Motor neuron (in vitro differentiated cells): ENCODE data around the gene KCNT2. TPM values are rescaled to one million over a fixed set of nuclear protein-coding genes. Genes with fewer than 3 reads are reported as not detected.

ENCODE experiments used
- ATAC-seq, 8 experiments: fragments of 200-7000 bp; cut with Tn5 transposase; replicated peaks in 6 of 8; 2 replicates each; pipeline ENCODE4 v1.8.0; 2021; ENCODE audit warnings: mild to moderate bottlenecking in 8 of 8, moderate library complexity in 8 of 8
- H3K27ac ChIP-seq, 2 donors: fragments of 250-450 bp; sonication (Bioruptor Pico); 2 replicates each; pipeline ENCODE4 v1.9.0; 2021; ENCODE audit warnings: antibody characterized with exemption in 2 of 2, mild to moderate bottlenecking in 2 of 2, moderate library complexity in 1 of 2
- H3K4me1 ChIP-seq, 2 donors: fragments of 250-450 bp; sonication (Bioruptor Pico); replicated peaks in 1 of 2; 2 replicates each; pipeline ENCODE4 v1.6.1; 2021; ENCODE audit warnings: antibody characterized with exemption in 2 of 2, mild to moderate bottlenecking in 2 of 2, moderate library complexity in 1 of 2
- H3K4me3 ChIP-seq, 5 donors: fragments of 250-450 bp; sonication (Bioruptor Pico); 2 replicates each; pipeline ENCODE4 v1.9.0; 2021; ENCODE audit warnings: antibody characterized with exemption in 5 of 5, mild to moderate bottlenecking in 5 of 5, moderate library complexity in 4 of 5
- WGBS, 10 experiments: fragments of 450-650 bp; shearing (Covaris generic); methylation state at CpG; one replicate each; pipeline ENCODE4 v1.0.0; 2022; 5-methylcytosine and 5-hydroxymethylcytosine counted together
- in situ Hi-C, 9 experiments: fragments of 400-800 bp; cut with MboI; loops; one replicate each; pipeline ENCODE4 v1.15.0; 2021; ENCODE audit warnings: low sequenced_read_pairs in 9 of 9, low pct_unique_long_range_greater_than_20kb in 2 of 9; ENCODE audit not compliant: unreplicated experiment in 9 of 9
- total RNA-seq, 8 experiments: library from RNA; unstranded; fragments of 300-600 nt; gene quantifications; 2 replicates each; pipeline versions ENCODE4 v1.2.3 to v1.2.4, GENCODE V29; 2022

Gene KCNT2
- total RNA-seq, 8 experiments from 2014 or later = 0.24 to 33.5 (median 13.2) TPM

DNA sequence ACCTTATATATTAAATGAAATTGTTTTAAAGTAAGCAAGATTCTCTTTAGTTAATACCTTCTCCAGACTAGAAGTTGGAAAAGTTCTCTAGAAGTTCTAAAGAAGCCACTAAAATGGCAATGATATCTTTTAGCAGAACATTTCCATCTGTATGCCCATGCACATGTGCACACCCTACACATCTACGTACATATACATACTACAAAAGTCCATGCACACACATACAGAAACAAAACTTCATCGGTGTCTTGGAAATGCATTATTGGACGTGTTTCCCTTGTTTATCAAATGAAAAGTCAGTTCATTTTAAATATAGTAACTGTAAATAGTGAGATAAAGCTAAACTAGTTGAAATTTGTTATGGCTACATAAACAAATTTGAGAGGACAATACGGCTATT, 114.4 kb downstream of the KCNT2 start:
- H3K27ac ChIP-seq = no peak overlapping the region
- WGBS, 10 experiments = 54 to 94% (median 88%) methylated on average over 3 to 4 of the region's 4 CpGs
- ATAC-seq = no peak
- peaks cover 0 to 5% of the 10 kb centered on the region in 2 donors for H3K4me1 ChIP-seq
- in situ Hi-C loops = no loop called here
- no peak overlapping the region for H3K4me3 ChIP-seq

DNA sequence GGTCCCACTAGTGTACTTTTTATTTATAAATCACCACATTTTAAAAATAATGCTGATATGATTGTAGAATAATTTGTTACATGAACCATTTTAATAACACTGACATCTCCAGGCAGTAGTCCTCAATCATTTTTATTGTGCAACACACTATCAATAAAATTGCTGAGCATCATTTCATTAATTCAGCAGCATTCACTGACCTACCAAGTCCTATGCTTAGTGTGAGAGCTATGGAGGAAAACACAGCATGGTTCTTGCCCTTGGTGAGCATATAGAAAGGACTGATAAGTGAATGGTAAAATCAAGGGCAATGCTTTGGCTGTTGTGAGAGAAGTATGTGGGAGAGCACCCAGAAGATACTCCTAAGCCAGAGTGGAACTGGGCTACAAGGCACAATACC, 119.7 kb downstream of the KCNT2 start:
- Histone ChIP-seq H3K4me3 (no peak overlapping the region), H3K27ac (no peak overlapping the region), H3K4me1 (peaks cover 0 to 10% of the 10 kb centered on the region in 2 donors)
- in situ Hi-C loops = no loop called here
- ATAC-seq = peak in 5 of 8 experiments; percentile 19 to 80 (median 74)

DNA sequence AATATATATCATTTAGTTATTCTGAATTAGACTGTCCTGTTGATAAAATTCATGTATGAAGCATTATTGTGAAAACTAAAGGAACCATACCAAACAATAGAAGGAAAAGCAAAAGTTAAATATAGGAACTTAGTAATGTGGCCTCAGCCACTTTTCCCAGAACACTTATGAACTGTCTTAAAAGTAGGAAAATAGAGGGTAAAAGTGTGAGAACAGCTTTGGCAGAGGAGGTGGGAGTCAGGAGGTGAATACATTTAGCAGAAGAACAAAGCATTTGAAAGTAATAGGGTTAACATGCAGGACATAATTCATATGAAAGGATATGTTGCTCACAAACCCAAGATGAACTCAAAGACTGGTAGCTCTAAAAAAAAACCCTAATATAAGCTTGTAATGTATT, 121.9 kb downstream of the KCNT2 start:
- no peak overlapping the region for H3K27ac ChIP-seq
- no peak for ATAC-seq
- H3K4me3 ChIP-seq = no peak overlapping the region
- in situ Hi-C loops = no loop called here
- H3K4me1 ChIP-seq = peaks cover 0 to 10% of the 10 kb centered on the region in 2 donors

DNA sequence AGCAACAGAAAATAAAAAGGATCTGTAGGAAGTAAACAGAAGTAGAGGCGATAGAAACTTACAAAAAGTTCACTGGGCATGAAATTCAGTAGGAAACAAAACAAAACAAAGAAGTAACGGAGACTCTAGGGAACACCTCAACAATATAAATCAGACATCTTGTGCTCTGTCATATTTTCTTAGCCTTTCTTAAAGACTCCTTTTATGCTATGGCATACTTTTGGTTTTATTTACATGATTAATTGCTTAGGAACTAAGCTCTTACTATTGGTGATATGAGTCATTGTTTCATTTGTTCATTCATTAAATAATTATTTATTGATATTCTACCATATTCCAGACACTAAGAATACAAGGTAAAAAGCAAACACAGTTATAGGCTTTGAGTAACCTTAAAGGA, 126.6 kb downstream of the KCNT2 start:
- H3K4me1 ChIP-seq = no peaks in the 10 kb centered on the region
- ATAC-seq = no peak
- WGBS, 10 experiments = 64 to 100% (median 96%) methylated on average over 1 to 2 of the region's 2 CpGs; no CpG with 5 or more reads in 1 of the 10 experiments
- H3K27ac ChIP-seq = no peak overlapping the region
- in situ Hi-C loops = no loop called here
- no peak overlapping the region for H3K4me3 ChIP-seq

DNA sequence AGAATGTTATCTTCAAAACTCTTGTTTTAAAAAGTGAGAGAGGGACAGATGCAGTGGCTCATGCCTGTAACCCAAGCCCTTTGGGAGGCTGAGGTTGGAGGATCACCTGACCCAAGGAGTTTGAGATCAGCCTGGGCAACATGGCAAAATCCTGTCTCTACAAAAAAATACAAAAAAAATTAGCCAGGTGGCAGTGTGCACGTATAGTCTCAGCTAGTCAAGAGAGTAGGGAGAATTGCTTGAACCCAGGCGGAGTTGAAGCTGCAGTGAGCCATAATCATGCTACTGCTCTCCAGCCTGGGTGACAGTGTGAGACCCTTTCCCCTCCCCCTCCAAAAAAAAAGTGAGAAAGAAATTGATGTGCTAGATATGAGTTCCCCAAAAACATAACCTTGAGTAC, 131.0 kb downstream of the KCNT2 start:
- WGBS, 10 experiments = 33 to 100% (median 90%) methylated on average over 1 to 2 of the region's 2 CpGs; no CpG with 5 or more reads in 1 of the 10 experiments

DNA sequence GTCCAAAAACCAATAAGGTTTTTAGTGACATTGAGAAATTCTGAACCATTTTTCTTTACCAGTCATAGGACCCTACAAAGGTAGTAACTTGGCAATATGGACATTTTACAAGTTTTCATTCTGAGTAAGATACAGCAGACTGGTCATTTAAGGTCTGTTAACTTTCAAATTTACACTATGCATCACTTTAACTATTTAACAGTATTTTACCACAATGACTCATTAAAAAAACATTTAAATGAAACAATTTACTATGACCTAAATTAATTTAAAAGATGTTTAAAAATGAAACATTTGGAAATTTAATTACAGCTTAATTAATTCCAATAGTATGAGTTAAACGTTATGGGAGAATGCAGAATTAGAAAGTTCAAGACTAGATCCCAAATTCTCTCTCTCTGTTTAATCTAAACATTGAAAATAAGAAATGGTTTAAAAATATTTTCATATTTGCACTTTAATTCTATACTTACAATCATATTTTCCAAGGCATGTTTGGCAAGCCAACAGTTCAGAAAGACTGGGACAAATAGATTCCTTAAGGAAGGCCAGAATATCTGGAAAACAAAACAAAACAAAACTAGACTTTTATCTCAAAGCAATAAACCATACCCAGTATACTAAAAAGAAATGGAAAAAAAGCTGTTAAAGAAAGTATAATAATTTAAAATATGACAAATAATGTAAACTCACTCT, 140.9 kb downstream of the KCNT2 start:
- Histone ChIP-seq H3K27ac (no peak overlapping the region), H3K4me1 (peaks cover 5 to 18% of the 10 kb centered on the region in 2 donors), H3K4me3 (no peak overlapping the region)
- ATAC-seq = no peak
- 0 to 100% (median 88%) methylated on average over 1 of the region's 1 CpG; no CpG with 5 or more reads in 1 of the 10 experiments for WGBS, 10 experiments
- in situ Hi-C loops = no loop called here

More for the DNA sequence above, 131.0 kb downstream of the KCNT2 start:
- no peaks in the 10 kb centered on the region for H3K4me1 ChIP-seq
- in situ Hi-C loops = no loop called here
- H3K4me3 ChIP-seq = no peak overlapping the region
- ATAC-seq = no peak
- no peak overlapping the region for H3K27ac ChIP-seq

DNA sequence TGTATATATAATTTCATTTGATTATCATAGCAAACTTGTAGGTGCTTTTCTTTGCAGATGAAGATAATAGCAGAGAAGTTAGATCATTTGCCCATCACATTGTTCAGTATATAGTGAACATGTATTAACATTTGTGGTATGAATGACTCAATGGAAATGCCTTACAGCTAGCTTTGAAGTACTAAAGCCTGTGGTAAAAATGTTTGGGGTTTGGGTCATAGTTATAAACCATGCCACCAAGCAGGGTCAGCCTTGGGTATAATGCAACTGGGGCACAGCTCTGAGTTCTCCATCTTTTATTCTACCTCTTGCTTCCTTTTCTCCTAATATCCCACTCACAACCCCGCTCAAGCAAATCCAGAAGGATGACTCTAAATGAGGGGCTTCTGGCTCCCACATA, 141.6 kb downstream of the KCNT2 start:
- WGBS, 10 experiments = 86 to 100% (median 100%) methylated on average over 1 of the region's 1 CpG; no CpG with 5 or more reads in 5 of the 10 experiments
- ATAC-seq = peak in 3 of 8 experiments; percentile 35 to 65 (median 43)
- H3K27ac ChIP-seq = no peak overlapping the region
- H3K4me1 ChIP-seq = peaks cover 5 to 18% of the 10 kb centered on the region in 2 donors
- no peak overlapping the region for H3K4me3 ChIP-seq
- in situ Hi-C loops = no loop called here

DNA sequence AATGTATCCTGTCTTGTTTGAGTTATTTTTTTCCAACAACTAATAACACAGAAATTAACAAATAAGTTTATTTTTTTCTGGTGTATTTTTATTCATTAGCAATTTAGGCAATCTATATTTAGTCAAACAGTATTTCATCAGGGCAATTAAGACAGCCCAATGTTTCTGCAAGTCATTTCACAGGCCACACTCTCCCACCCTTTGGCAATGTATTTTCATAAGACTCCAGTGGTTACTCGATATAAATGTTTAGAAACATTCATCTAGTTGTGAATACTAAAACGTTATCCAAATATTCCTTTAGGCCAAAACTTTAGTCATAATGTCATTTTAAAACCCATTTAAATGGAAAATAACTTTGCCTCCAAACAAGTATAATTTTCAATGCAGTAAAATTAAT, 142.1 kb downstream of the KCNT2 start:
- peak in 2 of 8 experiments; percentile 18 to 74 for ATAC-seq
- Histone ChIP-seq H3K27ac (no peak overlapping the region), H3K4me1 (peaks cover 5 to 18% of the 10 kb centered on the region in 2 donors), H3K4me3 (no peak overlapping the region)
- WGBS, 10 experiments = 0 to 100% (median 89%) methylated on average over 2 of the region's 2 CpGs
- in situ Hi-C loops = no loop called here

DNA sequence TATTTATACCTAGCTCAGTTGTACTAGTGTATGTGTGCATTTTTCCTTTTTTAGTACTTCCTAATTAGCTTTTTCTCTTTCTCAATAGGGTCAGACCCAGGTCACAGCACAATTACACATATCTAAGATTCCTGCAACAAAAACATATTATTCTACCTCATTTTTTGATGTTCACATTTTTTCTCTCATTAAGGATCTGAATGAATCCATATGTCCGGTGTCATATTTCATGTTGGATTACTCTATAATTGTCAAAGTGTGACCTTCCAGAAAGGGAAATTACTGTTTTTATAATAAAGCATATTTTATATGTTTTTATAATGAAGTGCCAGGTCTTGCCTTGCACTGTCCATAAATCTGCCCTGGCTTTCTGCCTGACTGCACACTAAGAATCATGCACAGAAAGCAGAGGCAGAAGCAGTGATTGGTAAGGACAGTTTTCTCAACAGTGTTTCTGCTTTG, 143.7 kb downstream of the KCNT2 start:
- in situ Hi-C loops = no loop called here
- Histone ChIP-seq H3K4me3 (no peak overlapping the region), H3K27ac (no peak overlapping the region), H3K4me1 (peaks cover 5 to 18% of the 10 kb centered on the region in 2 donors)
- ATAC-seq = peak; percentile 25 to 99 (median 69)
- 33 to 100% (median 88%) methylated on average over 1 of the region's 1 CpG; no CpG with 5 or more reads in 1 of the 10 experiments for WGBS, 10 experiments

DNA sequence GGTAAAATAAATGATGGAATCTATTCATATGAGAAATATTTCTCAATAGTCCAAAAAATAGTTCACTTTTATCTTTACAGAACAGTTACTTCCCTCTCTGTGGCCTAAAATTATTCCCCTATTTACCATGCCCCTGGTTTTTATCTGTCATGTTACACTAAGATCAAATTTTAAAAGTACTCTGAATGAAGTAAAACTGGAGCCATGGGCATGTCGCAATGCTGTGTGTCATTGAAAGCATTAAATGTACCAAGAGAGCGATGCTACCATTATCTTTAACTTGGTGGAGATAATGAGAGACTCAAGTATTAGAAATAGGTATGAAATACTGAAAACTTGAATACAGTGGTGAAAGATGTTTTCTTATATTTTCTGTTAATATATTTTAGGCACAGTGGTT, 146.2 kb downstream of the KCNT2 start:
- in situ Hi-C loops = no loop called here
- Histone ChIP-seq H3K4me1 (peaks cover 5 to 18% of the 10 kb centered on the region in 2 donors), H3K4me3 (no peak overlapping the region), H3K27ac (no peak overlapping the region)
- 71 to 100% (median 100%) methylated on average over 1 to 2 of the region's 2 CpGs for WGBS, 10 experiments
- ATAC-seq = no peak

DNA sequence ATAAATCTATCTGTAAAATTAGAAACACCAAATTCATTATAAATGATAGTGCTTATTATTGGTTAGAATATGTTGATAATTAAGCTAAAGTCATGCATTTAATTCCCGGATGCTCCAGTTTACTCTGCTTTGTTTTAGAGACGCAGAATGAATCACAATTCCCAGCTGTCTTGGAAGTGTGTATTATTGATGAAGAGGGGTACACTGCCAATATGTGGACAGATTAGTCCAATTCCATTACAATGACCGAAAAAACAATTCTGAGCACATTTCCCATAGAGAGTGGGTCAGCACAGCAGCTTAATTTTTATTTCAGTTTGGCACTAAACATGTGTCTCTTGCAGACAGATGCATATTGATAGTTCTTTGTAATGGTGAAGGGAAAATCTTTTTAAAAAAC, 146.7 kb downstream of the KCNT2 start:
- 20 to 100% (median 92%) methylated on average over 2 to 3 of the region's 3 CpGs for WGBS, 10 experiments
- no peak overlapping the region for H3K4me3 ChIP-seq
- in situ Hi-C loops = no loop called here
- no peak overlapping the region for H3K27ac ChIP-seq
- ATAC-seq = no peak
- H3K4me1 ChIP-seq = peaks cover 5 to 18% of the 10 kb centered on the region in 2 donors

DNA sequence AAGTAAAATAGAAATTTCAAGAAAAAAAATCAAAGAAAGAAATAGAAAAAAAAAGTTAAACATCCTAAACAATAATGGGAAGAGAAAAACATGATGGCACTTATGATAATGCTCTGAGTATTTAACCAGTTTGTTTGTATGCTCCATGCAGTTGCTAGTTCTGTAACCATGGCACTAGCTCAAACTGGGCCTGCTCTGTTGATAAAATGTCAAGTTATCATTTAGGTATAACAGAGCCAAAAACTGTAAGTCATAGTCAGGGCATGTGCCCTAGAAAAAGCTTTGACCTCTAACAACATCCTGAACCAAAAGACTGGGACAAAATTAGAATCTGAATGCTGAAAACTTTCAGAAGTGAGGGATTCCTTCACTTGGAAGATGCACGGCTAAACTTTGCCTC, 148.9 kb downstream of the KCNT2 start:
- peaks cover 0 to 2% of the 10 kb centered on the region in 2 donors for H3K4me1 ChIP-seq
- in situ Hi-C loops = no loop called here
- ATAC-seq = peak in 1 of 8 experiments; percentile 65
- 57 to 100% (median 100%) methylated on average over 1 of the region's 1 CpG; no CpG with 5 or more reads in 1 of the 10 experiments for WGBS, 10 experiments
- H3K27ac ChIP-seq = no peak overlapping the region
- H3K4me3 ChIP-seq = no peak overlapping the region

DNA sequence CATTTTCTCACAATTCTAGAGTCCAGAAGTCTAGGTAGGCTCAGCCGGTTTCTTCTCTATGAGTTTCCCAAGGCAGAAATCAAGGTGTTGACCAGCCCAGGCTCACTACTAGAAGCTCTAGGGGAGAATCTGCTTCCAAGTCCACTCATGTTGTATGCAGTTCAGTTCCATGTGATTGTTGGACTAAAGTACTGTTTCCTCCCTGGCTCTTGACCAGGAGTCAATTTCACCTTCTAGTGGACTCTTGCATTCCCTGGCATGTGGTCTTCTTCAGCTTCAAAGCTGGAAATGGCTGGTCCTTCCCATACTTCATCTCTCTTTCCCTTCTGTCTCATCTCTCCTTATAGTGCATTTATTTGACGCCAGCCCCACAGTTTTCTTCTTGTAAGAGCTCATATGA, 153.4 kb downstream of the KCNT2 start:
- ATAC-seq = no peak
- H3K27ac ChIP-seq = no peak overlapping the region
- in situ Hi-C loops = no loop called here
- H3K4me3 ChIP-seq = no peak overlapping the region
- no peaks in the 10 kb centered on the region for H3K4me1 ChIP-seq
- 67 to 100% (median 100%) methylated on average over 1 to 2 of the region's 2 CpGs; no CpG with 5 or more reads in 1 of the 10 experiments for WGBS, 10 experiments

DNA sequence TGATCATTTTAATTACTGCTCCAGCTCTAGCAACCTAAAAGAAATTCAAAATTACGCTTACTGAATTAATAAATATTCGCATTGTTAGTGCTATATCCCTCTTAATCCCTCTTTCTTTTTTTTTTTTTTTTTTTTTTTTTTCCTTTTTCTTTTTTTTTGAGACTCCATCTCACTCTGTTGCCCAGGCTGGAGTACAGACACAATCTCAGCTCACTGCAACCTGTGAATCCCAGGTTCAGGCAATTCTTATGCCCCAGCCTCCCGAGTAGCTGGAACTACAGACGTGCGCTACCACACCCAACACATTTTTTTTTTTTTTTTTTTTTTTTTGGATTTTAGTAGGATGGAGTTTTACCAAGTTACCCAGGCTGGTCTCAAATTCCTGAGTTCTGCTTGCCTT, 157.1 kb downstream of the KCNT2 start:
- Histone ChIP-seq H3K4me1 (no peaks in the 10 kb centered on the region), H3K4me3 (no peak overlapping the region), H3K27ac (no peak overlapping the region)
- ATAC-seq = peak in 1 of 8 experiments; percentile 63
- in situ Hi-C loops = no loop called here
- 39 to 100% (median 92%) methylated on average over 1 to 5 of the region's 5 CpGs for WGBS, 10 experiments
